Urinary bladder (tissue), 4 donors: ENCODE data around the gene RAD54L2. TPM values are rescaled to one million over a fixed set of nuclear protein-coding genes. Genes with fewer than 3 reads are reported as not detected.
"Not testable (repeated sequence)": the region's sequence is repeated elsewhere in the genome, so short reads cannot be mapped to it uniquely, and the experiment has no call there.

ENCODE experiments used
- DNase-seq: peaks from one replicate; pipeline ENCODE4 v3.0.0-alpha.2; 2015; ENCODE audit errors: extremely low spot score
- H3K27ac ChIP-seq: one replicate; pipeline ENCODE4 v1.5.1; 2013; ENCODE audit warnings: low read depth, mild to moderate bottlenecking, moderate library complexity
- H3K36me3 ChIP-seq: one replicate; pipeline ENCODE4 v1.6.1; 2013; ENCODE audit warnings: mild to moderate bottlenecking, moderate library complexity; ENCODE audit not compliant: insufficient read depth
- H3K4me1 ChIP-seq: one replicate; pipeline ENCODE4 v1.6.1; 2013; ENCODE audit warnings: mild to moderate bottlenecking, moderate library complexity; ENCODE audit not compliant: insufficient read depth
- H3K4me3 ChIP-seq: one replicate; pipeline ENCODE4 v1.5.1; 2013; ENCODE audit warnings: low read depth, low read length
- WGBS: extraction: QIAGEN DNeasy Blood & Tissue Kit; methylation state at CpG from one replicate; pipeline ENCODE4 v1.1.7; 2013; 5-methylcytosine and 5-hydroxymethylcytosine counted together
- polyA plus RNA-seq: library from polyadenylated mRNA; stranded (reverse); fragments of 200-250 nt; gene quantifications from one replicate; pipeline ENCODE4 v1.2.3, GENCODE V29; 2013
- total RNA-seq: library from RNA; depleted of rRNA; stranded (reverse); fragments of >200 nt; gene quantifications from one replicate; pipeline ENCODE4 v1.2.3, GENCODE V29; 2014
- donor health status: healthy with polysubstance abuse.
- donor health status: healthy.

RAD54L2 gene
- total and polyA plus RNA-seq, 2 donors = 5.5 to 24.9 TPM

- H3K27ac ChIP-seq = no peak overlapping the region
- H3K4me3 ChIP-seq = no peak overlapping the region
- H3K4me1 ChIP-seq = no peaks in the 10 kb centered on the region
- DNase-seq = no peak
- H3K36me3 ChIP-seq = no peaks in the 10 kb centered on the region
Measured at GRCh38 chr3:51559961-51560360, 21.4 kb downstream of the RAD54L2 start.

GRCh38 chr3:51562403-51562802, 23.9 kb downstream of the RAD54L2 start:
- 98% methylated on average over 4 of the region's 4 CpGs for WGBS
- not testable (repeated sequence) for H3K4me1 ChIP-seq, H3K27ac ChIP-seq, DNase-seq, H3K4me3 ChIP-seq, H3K36me3 ChIP-seq

- Histone ChIP-seq H3K27ac (no peak overlapping the region), H3K4me3 (no peak overlapping the region), H3K4me1 (no peaks in the 10 kb centered on the region), H3K36me3 (no peaks in the 10 kb centered on the region)
- WGBS = 43% methylated on average over 2 of the region's 2 CpGs
- DNase-seq = no peak
Measured at GRCh38 chr3:51568036-51568435, 29.5 kb downstream of the RAD54L2 start.

GRCh38 chr3:51568996-51569395, 30.5 kb downstream of the RAD54L2 start:
- Histone ChIP-seq H3K36me3 (no peaks in the 10 kb centered on the region), H3K4me1 (no peaks in the 10 kb centered on the region), H3K4me3 (no peak overlapping the region), H3K27ac (no peak overlapping the region)
- no peak for DNase-seq

- Histone ChIP-seq H3K4me1 (no peaks in the 10 kb centered on the region), H3K4me3 (no peak overlapping the region), H3K36me3 (peaks cover 2% of the 10 kb centered on the region), H3K27ac (no peak overlapping the region)
- DNase-seq = no peak
- 94% methylated on average over 4 of the region's 4 CpGs for WGBS
Measured at GRCh38 chr3:51578238-51578637, 39.7 kb downstream of the RAD54L2 start.

GRCh38 chr3:51580418-51580817, 41.9 kb downstream of the RAD54L2 start:
- no peaks in the 10 kb centered on the region for H3K4me1 ChIP-seq
- no peak for DNase-seq
- H3K27ac ChIP-seq = no peak overlapping the region
- WGBS = 64% methylated on average over 2 of the region's 2 CpGs
- H3K36me3 ChIP-seq = peaks cover 2% of the 10 kb centered on the region
- no peak overlapping the region for H3K4me3 ChIP-seq

GRCh38 chr3:51581524-51581923, 43.0 kb downstream of the RAD54L2 start:
- H3K36me3 ChIP-seq = peaks cover 2% of the 10 kb centered on the region
- DNase-seq = no peak
- no peak overlapping the region for H3K27ac ChIP-seq
- no peaks in the 10 kb centered on the region for H3K4me1 ChIP-seq
- 91% methylated on average over 4 of the region's 4 CpGs for WGBS
- H3K4me3 ChIP-seq = no peak overlapping the region

GRCh38 chr3:51585197-51585596, 46.7 kb downstream of the RAD54L2 start:
- Histone ChIP-seq H3K4me3 (no peak overlapping the region), H3K27ac (no peak overlapping the region), H3K36me3 (peaks cover 2% of the 10 kb centered on the region), H3K4me1 (no peaks in the 10 kb centered on the region)
- DNase-seq = no peak
- WGBS = 86% methylated on average over 4 of the region's 4 CpGs

GRCh38 chr3:51585871-51586270, 47.4 kb downstream of the RAD54L2 start:
- no peak for DNase-seq
- Histone ChIP-seq H3K4me3 (no peak overlapping the region), H3K36me3 (no peaks in the 10 kb centered on the region), H3K4me1 (no peaks in the 10 kb centered on the region), H3K27ac (no peak overlapping the region)
- WGBS = 95% methylated on average over 3 of the region's 3 CpGs

Other genes with a start within 250 kb of the RAD54L2 start
- gene MANF, start 153.4 kb upstream of the RAD54L2 start, total RNA-seq = 34.7 TPM
- 44.2 TPM for gene MANF, start 153.4 kb upstream of the RAD54L2 start, polyA plus RNA-seq
- gene RBM15B, start 147.4 kb upstream of the RAD54L2 start, total RNA-seq = 17.1 TPM
- 24.4 TPM for gene RBM15B, start 147.4 kb upstream of the RAD54L2 start, polyA plus RNA-seq
- gene DCAF1, start 38.7 kb upstream of the RAD54L2 start, total RNA-seq = 13.4 TPM
- gene DCAF1, start 38.7 kb upstream of the RAD54L2 start, polyA plus RNA-seq = 14.6 TPM
- 23.8 TPM for gene TEX264, start 132.5 kb downstream of the RAD54L2 start, total RNA-seq
- 64.2 TPM for gene TEX264, start 132.5 kb downstream of the RAD54L2 start, polyA plus RNA-seq
- 0.32 TPM for gene GRM2, start 168.3 kb downstream of the RAD54L2 start, total RNA-seq
- gene GRM2, start 168.3 kb downstream of the RAD54L2 start, polyA plus RNA-seq = 0.19 TPM
- not detected for gene IQCF6, start 240.5 kb downstream of the RAD54L2 start, total RNA-seq
- gene IQCF6, start 240.5 kb downstream of the RAD54L2 start, polyA plus RNA-seq = not detected